Mammary epithelial cell (primary cell): ENCODE data around the gene KIRREL3.

Source experiments
- CTCF ChIP-seq, 2 donors: IDR thresholded peaks in 1 of 2; conservative IDR thresholded peaks in 1 of 2; 2 replicates each; pipeline ENCODE4 v1.5.1; 2011 to 2012; ENCODE audit warnings: inconsistent platforms in 2 of 2, low read length in 2 of 2, mild to moderate bottlenecking in 2 of 2, control low read depth in 1 of 2, low read depth in 1 of 2; ENCODE audit not compliant: insufficient read depth in 1 of 2; ENCODE audit errors: extremely low read depth in 1 of 2
- EZH2 ChIP-seq: IDR thresholded peaks from 2 replicates; pipeline ENCODE4 v1.6.1; 2012; ENCODE audit warnings: low read length, inconsistent platforms, borderline replicate concordance

- TF ChIP-seq CTCF (conservative IDR thresholded peaks at IDR 0.05 in 1 of 2, IDR thresholded peaks at IDR 0.05 in 1 of 2; ENCODE audit: extremely low read depth in 1 of 2, insufficient read depth in 1 of 2, low read depth in 1 of 2, low read length in 2 of 2) (no peak), EZH2 (no peak)
Measured at GRCh38 chr11:126433989-126434949, 566.3 kb downstream of the KIRREL3 start.
